PFSK-1 (cell line): ENCODE results near the gene MCM3AP.

Experiments used
- FOXP2 ChIP-seq: optimal IDR thresholded peaks from 2 replicates; pipeline ENCODE3; 2011; ENCODE audit warnings: borderline replicate concordance, control low read depth, inconsistent platforms; ENCODE audit not compliant: insufficient read depth; ENCODE audit errors: extremely low read length, extremely low read depth
- POLR2AphosphoS5 ChIP-seq: IDR thresholded peaks from 2 replicates; pipeline ENCODE4 v1.6.1; 2012; ENCODE audit warnings: low read depth, mild to moderate bottlenecking, control low read depth, low read length, moderate library complexity
- REST ChIP-seq, 2 experiments: IDR thresholded peaks; 2 replicates each; pipeline versions ENCODE4 v1.6.1 to v1.8.0; 2011 to 2012; ENCODE audit warnings: low read depth in 2 of 2, low read length in 2 of 2, control low read depth in 1 of 2, inconsistent platforms in 1 of 2, mild to moderate bottlenecking in 1 of 2, moderate library complexity in 1 of 2; ENCODE audit not compliant: insufficient read depth in 1 of 2
- TAF1 ChIP-seq: IDR thresholded peaks from 2 replicates; pipeline ENCODE4 v1.6.1; 2012; ENCODE audit warnings: low read length, control low read depth, borderline replicate concordance; ENCODE audit not compliant: insufficient read depth

- TF ChIP-seq REST (IDR thresholded peaks at IDR 0.05; ENCODE audit: insufficient read depth in 1 of 2, low read depth in 2 of 2, low read length in 2 of 2) (no peak), FOXP2 (no peak), POLR2AphosphoS5 (no peak), TAF1 (no peak)
Measured at GRCh38 chr21:46255166-46255565, 30.2 kb downstream of the MCM3AP start.
